ENCODE results near the gene MVP.

DNA sequence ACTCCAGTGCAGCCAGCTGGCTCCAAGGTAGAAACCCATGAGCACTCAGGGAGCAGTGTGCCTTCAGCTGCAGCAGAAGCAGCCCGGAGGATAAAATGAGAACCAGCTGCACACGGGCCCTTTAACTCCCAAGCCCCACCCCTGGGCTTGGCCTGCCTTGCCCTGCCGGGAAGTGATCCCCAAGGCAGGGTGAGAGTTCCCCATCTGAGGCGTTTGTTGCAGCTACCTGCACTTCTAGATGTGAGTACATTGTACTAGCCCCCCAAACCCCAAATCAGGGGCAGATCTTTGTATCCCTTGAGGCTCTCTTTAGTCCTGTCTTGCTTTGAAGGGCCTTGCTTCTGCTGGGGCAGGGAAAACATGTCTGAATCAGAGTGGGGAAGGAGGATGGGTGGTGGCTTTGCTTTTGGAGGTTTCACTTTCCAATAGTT is at the start of gene MVP:
- TF ChIP-seq CTCF (IDR thresholded peaks at IDR 0.05) (no peak), POLR2A (IDR thresholded peaks at IDR 0.05) (peak in 1 of 2 donors; percentile 82), EP300 (IDR thresholded peaks at IDR 0.05) (no peak), POLR2AphosphoS5 (IDR thresholded peaks at IDR 0.05) (peak; percentile 35 to 82 (median 78))

Measured in sigmoid colon (tissue), 4 donors.